ENCODE measurements around the gene OSR1. TPM values are rescaled to one million over a fixed set of nuclear protein-coding genes. Genes with fewer than 3 reads are reported as not detected.

Gene OSR1
- polyA plus RNA-seq, 1 of the 3 experiments (the other 2 are of a cell fraction) = 76.6 TPM

- Histone ChIP-seq H3K4me1 (ENCODE audit: control insufficient read depth in 1 of 2, insufficient read depth in 2 of 2, low read depth in 1 of 2, low read length in 1 of 2) (peaks cover 0 to 26% of the 10 kb centered on the region in 2 experiments; a peak in 1 of 4 replicates), H3K27ac (ENCODE audit: low read depth in 2 of 2, low read length in 1 of 2) (peak overlapping the region in 1 of 2 experiments; percentile 86; a peak in 2 of 4 replicates), H3K9me3 (no peaks in the 10 kb centered on the region), H3F3A (replicated peaks; ENCODE audit: insufficient read depth) (peaks cover 49% of the 10 kb centered on the region), H3K4me2 (peak overlapping the region; percentile 88), H3K36me3 (replicated peaks in 1 of 2; ENCODE audit: control insufficient read depth in 1 of 2, insufficient read depth in 2 of 2, low read length in 1 of 2) (peaks cover 31 to 47% of the 10 kb centered on the region in 2 experiments), H3K9ac (no peak overlapping the region), H3K27me3 (ENCODE audit: insufficient read depth) (no peaks in the 10 kb centered on the region), H3K9me2 (no peaks in the 10 kb centered on the region), H3K79me2 (ENCODE audit: insufficient read depth) (peaks cover 72% of the 10 kb centered on the region), H3K4me3 (ENCODE audit: low read depth in 2 of 2, low read length in 1 of 2) (peak overlapping the region in 1 of 2 experiments; percentile 7; a peak in 1 of 4 replicates), H4K20me1 (ENCODE audit: insufficient read depth) (peaks cover 82% of the 10 kb centered on the region), H2AFZ (ENCODE audit: low read depth) (no peak overlapping the region)
- POLR2A ChIA-PET = interaction anchor here (0.8 kb wide), 1 partner anchor 793 kb away, joined by 3 read pairs; the partner anchor contains the start of gene RDH14
- WGBS (ENCODE audit: low lambda C conversion rate) = 74% methylated on average over 40 of the region's 40 CpGs
- TF ChIP-seq CTCF (IDR thresholded peaks at IDR 0.05) (peak; percentile 23; the same call in 1 of the 2 replicates), TCF12 (IDR thresholded peaks at IDR 0.05) (no peak)
- CTCF ChIA-PET = interaction anchor here (1.1 to 12.7 kb wide), 10 partner anchors 8 to 918 kb away, joined by 3 to 111 read pairs (median 8); no protein-coding TSS in a partner anchor
- peak; percentile 59 for DNase-seq
Measured at GRCh38 chr2:19352946-19353720, 5.3 kb downstream of the OSR1 start.

GRCh38 chr2:19351899-19352697, 6.3 kb downstream of the OSR1 start:
- Histone ChIP-seq H3K4me1 (ENCODE audit: control insufficient read depth in 1 of 2, insufficient read depth in 2 of 2, low read depth in 1 of 2, low read length in 1 of 2) (peaks cover 0 to 29% of the 10 kb centered on the region in 2 experiments; a peak in 2 of 4 replicates), H3K9ac (no peak overlapping the region), H3K27ac (ENCODE audit: low read depth in 2 of 2, low read length in 1 of 2) (peak overlapping the region in 1 of 2 experiments; percentile 86; a peak in 2 of 4 replicates), H3K27me3 (ENCODE audit: insufficient read depth) (no peaks in the 10 kb centered on the region), H3K4me2 (no peak overlapping the region), H3K36me3 (replicated peaks in 1 of 2; ENCODE audit: control insufficient read depth in 1 of 2, insufficient read depth in 2 of 2, low read length in 1 of 2) (peaks cover 31 to 43% of the 10 kb centered on the region in 2 experiments), H3K9me2 (no peaks in the 10 kb centered on the region), H3K79me2 (ENCODE audit: insufficient read depth) (peaks cover 66% of the 10 kb centered on the region), H3F3A (replicated peaks; ENCODE audit: insufficient read depth) (peaks cover 49% of the 10 kb centered on the region), H2AFZ (ENCODE audit: low read depth) (no peak overlapping the region), H4K20me1 (ENCODE audit: insufficient read depth) (peaks cover 71% of the 10 kb centered on the region), H3K4me3 (ENCODE audit: low read depth in 2 of 2, low read length in 1 of 2) (no peak overlapping the region), H3K9me3 (no peaks in the 10 kb centered on the region)
- WGBS (ENCODE audit: low lambda C conversion rate) = 79% methylated on average over 29 of the region's 29 CpGs
- ChIA-PET CTCF (interaction anchor here (0.6 to 12.7 kb wide), 8 partner anchors 9 to 831 kb away, joined by 3 to 111 read pairs (median 6); no protein-coding TSS in a partner anchor), POLR2A (no interaction called here)
- TF ChIP-seq POLR2AphosphoS5 (IDR thresholded peaks at IDR 0.05; ENCODE audit: low read depth, low read length) (0 out of 2 replicates have a peak, but pooled peaks have one; percentile 25), EP300 (IDR thresholded peaks at IDR 0.05; ENCODE audit: borderline replicate concordance in 1 of 2, low read depth in 1 of 2, low read length in 1 of 2) (no peak)
- peak; percentile 47 for DNase-seq

GRCh38 chr2:19351499-19351898, 6.9 kb downstream of the OSR1 start:
- no peaks in the 10 kb centered on the region for H3K9me2 ChIP-seq
- peak overlapping the region in 1 of 2 experiments; percentile 86; a peak in 1 of 4 replicates for H3K27ac ChIP-seq (ENCODE audit: low read depth in 2 of 2, low read length in 1 of 2)
- peaks cover 66% of the 10 kb centered on the region for H3K79me2 ChIP-seq (ENCODE audit: insufficient read depth)
- 69% methylated on average over 21 of the region's 23 CpGs for WGBS (ENCODE audit: low lambda C conversion rate)
- peaks cover 49% of the 10 kb centered on the region for H3F3A ChIP-seq (replicated peaks; ENCODE audit: insufficient read depth)
- H3K27me3 ChIP-seq (ENCODE audit: insufficient read depth) = no peaks in the 10 kb centered on the region
- H3K9me3 ChIP-seq = no peaks in the 10 kb centered on the region
- H3K4me1 ChIP-seq (ENCODE audit: control insufficient read depth in 1 of 2, insufficient read depth in 2 of 2, low read depth in 1 of 2, low read length in 1 of 2) = peaks cover 0 to 35% of the 10 kb centered on the region in 2 experiments; a peak in 2 of 4 replicates
- H3K36me3 ChIP-seq (replicated peaks in 1 of 2; ENCODE audit: control insufficient read depth in 1 of 2, insufficient read depth in 2 of 2, low read length in 1 of 2) = peaks cover 31 to 41% of the 10 kb centered on the region in 2 experiments
- CTCF ChIA-PET = interaction anchor here (0.6 to 12.7 kb wide), 10 partner anchors 8 to 831 kb away, joined by 3 to 111 read pairs (median 5); partner anchors contain the start of gene OSR1
- peak; percentile 58 for DNase-seq
- no peak overlapping the region for H3K4me3 ChIP-seq (ENCODE audit: low read depth in 2 of 2, low read length in 1 of 2)
- H3K4me2 ChIP-seq = no peak overlapping the region
- H4K20me1 ChIP-seq (ENCODE audit: insufficient read depth) = peaks cover 65% of the 10 kb centered on the region
- POLR2A ChIA-PET = no interaction called here
- H2AFZ ChIP-seq (ENCODE audit: low read depth) = no peak overlapping the region
- no peak overlapping the region for H3K9ac ChIP-seq
- no peak for TF ChIP-seq RAD21 (IDR thresholded peaks at IDR 0.05; ENCODE audit: low read length)
- no peak for TF ChIP-seq GATA2 (CRISPR knock-in tag; IDR thresholded peaks at IDR 0.05)
- no peak for TF ChIP-seq POLR2AphosphoS5 (IDR thresholded peaks at IDR 0.05; ENCODE audit: low read depth, low read length)
- TF ChIP-seq ZBTB33 (IDR thresholded peaks at IDR 0.05; ENCODE audit: borderline replicate concordance, low read depth) = no peak
- no peak for TF ChIP-seq TAF1 (IDR thresholded peaks at IDR 0.05; ENCODE audit: borderline replicate concordance, low read depth, low read length)
- TF ChIP-seq RCOR1 (IDR thresholded peaks at IDR 0.05; ENCODE audit: low read length) = no peak
- TF ChIP-seq NRF1 (IDR thresholded peaks at IDR 0.05; ENCODE audit: low read depth, low read length) = no peak
- TF ChIP-seq TEAD4 (IDR thresholded peaks at IDR 0.05; ENCODE audit: borderline replicate concordance, insufficient read depth) = no peak
- no peak for TF ChIP-seq EP300 (IDR thresholded peaks at IDR 0.05; ENCODE audit: borderline replicate concordance in 1 of 2, low read depth in 1 of 2, low read length in 1 of 2)
- no peak for TF ChIP-seq YY1 (IDR thresholded peaks at IDR 0.05; ENCODE audit: low read depth)
- TF ChIP-seq ELF1 (IDR thresholded peaks at IDR 0.05) = no peak
- no peak for TF ChIP-seq NFIC (IDR thresholded peaks at IDR 0.05; ENCODE audit: borderline replicate concordance)
- TF ChIP-seq RFX5 (IDR thresholded peaks at IDR 0.05; ENCODE audit: low read length) = no peak

Data from SK-N-SH (cell line).